SKM-1 treated with dmso at 0.1 percent for 144 hours (cell line): ENCODE results near the gene TAF10.

Source experiments
- DNase-seq: peaks from one replicate; lab custom pipeline; 2025; ENCODE audit not compliant: unreplicated experiment; lab: John Stamatoyannopoulos, UW

TAF10 gene

DNA sequence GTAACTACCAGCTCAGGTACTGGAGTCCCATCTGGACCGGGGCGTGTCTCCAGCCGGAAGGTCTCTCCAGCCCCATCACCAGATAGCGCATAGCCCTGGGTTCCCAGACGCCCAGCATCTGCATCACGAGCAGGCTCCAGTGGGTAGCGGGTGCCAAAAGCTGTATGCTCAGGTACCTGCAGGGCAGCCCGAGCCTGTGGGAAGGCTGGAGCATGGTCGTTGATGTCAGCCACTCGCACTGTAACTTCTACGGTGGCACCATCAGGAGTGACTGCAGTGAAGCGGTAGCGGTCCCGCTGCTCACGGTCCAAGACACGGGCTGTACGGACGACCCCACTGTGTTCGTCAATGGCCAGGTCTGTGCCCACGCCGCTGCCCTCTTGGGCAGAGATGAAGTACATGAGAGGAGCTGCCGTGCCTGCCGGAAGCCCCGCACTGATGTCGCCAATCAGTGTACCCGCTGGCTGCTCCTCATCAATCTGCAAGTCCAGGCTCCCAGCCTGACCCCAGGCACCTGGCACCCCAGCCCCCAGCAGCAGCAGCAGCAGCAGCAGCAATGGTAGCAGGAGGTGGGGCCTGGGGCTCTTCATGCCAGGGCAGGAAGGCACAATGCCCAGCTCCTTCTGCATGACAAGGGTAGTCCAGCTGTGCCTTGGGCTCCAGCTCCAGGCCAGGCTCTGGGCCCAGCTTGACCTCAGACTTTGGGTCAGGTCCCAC lies 29.1 kb upstream of the TAF10 start:
- DNase-seq = no peak

- DNase-seq = no peak
These were observed 28.3 kb upstream of the TAF10 start for GRCh38 chr11:6640036-6640984.

DNA sequence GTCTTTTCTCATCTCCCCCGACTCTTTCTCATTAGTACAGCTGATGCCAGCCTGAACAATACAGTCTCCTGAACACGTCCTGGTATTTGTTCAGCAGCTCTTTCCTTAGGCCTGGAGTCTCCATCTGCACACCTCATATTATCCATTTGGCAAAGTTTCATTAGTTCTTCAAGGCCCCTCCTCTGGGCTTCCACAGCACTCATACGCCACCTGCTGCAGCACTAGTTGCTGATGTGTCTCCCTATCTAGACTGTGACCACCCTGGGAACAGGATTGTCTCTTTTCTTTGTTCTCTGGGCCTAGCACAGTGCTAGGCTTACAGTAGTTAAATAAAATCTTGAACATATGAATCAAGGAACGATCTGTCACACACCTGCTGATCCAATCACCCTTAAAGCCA lies 26.4 kb upstream of the TAF10 start:
- DNase-seq = no peak

GRCh38 chr11:6637871-6638270 lies 25.9 kb upstream of the TAF10 start:
- no peak for DNase-seq

DNA sequence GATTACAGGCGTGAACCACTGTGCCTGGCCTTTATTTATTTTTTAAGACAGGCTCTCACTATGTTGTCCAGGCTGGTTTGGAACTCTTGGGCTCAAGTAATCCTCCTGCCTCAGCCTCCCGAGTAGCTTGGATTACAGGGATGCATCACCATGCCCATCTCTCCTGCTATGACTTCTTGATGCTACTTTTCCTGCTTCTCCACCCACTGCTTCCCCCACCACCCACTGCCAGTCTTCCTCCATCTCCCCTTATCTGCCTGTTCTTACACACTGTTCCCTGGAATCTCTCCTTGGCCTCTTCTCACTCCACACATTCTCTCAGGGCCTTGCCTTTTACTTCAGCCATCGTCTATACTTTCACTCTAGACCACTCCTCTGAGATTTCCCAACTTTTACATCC lies 24.5 kb upstream of the TAF10 start:
- DNase-seq = no peak

DNA sequence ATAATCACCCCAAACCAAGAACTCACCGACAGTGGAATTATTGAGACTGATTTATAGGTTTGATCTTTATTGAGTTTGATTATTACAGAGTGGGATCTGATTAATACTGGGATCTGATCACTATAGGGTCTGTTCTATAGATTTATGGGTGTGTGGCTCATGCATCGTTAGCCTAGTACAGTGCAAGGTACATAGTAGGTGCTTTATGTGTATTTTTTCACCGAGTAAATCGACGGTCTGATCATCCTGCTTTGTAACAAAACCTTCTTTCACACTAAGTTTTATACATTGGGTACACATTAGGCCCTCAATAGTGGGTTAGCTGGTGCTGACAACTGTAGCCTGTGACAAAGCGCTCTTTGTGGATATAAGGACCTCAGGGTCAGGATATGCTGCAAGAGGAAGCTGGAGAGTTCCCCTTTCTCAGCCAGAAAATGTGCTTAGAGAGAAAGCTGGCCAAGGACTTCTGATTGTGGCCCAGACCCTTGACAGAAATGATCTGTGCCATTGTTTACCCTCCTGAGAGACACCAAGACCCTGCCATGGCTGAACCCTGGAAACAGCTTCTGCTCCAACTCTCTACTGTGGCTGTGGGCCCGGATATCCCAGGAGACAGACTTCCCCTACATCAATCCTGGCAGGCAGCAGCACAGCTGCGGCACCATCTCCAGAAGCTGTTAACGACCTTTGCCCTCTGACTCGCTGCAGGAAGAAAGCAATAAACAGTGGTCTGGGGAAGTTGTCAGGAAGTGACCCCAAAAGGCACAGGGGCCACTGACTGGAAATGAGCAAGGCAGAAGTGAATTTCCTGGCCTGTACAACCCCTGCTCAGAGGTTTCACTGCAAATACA lies 23.3 kb upstream of the TAF10 start:
- peak; percentile 81 for DNase-seq

- no peak for DNase-seq
These were observed 22.5 kb upstream of the TAF10 start for GRCh38 chr11:6634534-6634933.

- DNase-seq = no peak
These were observed 21.7 kb upstream of the TAF10 start for GRCh38 chr11:6633422-6634408.

GRCh38 chr11:6632116-6633073 lies 20.4 kb upstream of the TAF10 start:
- no peak for DNase-seq

GRCh38 chr11:6631361-6631890 lies 19.4 kb upstream of the TAF10 start:
- no peak for DNase-seq

GRCh38 chr11:6630632-6631291 lies 18.7 kb upstream of the TAF10 start:
- DNase-seq = no peak

DNA sequence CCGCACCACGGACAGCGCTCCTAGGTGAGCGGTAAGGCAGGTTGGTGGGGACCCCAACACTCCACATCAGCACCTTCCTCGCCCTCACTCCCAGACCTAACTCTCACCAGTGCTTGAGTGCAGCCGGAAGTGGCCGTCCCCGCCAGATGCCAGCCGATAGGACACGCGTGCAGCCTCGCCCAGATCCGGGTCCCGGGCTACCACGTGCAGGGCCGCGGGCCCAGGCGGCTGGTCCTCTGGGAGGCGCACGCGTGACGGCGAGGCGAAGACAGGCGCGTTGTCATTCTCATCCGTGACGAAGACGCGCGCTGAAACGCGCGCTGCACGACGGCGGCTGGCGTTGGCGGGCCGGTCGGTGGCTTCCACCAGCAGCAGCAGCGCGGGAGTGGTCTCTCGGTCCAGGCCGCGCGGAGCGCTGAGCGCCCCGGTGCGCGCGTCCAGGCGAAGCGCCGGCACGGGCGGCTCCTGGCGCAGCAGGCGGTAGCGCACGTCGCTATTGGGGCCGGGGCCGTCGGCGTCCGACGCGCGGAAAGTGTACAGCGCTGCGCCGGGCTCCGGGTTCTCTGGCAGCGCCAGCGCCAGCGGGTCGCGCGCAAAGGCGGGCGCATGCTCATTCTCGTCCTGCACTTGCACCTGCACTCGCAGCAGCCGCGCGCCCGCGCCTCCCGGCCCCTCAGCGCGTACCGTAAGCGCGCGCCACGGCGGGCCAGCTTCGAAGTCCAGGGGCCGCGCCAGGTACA lies 18.0 kb upstream of the TAF10 start:
- no peak for DNase-seq

DNA sequence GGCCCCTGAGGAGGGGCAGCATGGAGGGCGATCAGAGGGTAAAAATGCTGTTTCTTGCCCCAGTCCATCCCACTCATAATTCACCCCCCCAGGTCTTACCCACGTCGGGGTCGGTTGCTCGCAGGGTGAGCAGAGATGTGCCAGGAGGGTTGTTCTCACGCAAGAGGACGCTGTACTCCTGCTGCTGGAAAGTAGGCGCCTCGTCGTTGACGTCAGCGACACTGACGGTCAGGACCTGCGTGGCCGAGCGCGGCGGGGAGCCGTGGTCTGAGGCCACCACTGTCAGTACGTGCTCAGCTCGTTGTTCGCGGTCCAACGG lies 17.5 kb upstream of the TAF10 start:
- no peak for DNase-seq

DNA sequence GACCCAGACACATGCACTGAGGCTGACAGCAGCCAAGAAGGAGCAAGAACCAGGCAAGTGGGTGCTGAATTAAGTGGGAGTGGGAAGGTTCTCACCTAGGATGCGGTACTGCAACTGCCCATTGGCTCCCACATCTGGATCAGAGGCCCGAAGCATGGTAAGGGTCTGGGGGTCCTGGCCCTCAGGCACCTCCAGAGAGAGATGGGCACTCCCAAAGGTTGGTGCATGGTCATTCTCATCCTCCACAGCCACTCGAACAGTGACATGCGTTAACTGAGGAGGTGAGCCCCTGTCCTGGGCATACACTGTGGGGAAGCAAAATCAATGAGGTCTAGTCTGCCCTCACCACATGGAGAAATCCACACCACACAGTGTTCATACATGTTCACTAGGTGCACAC lies 16.5 kb upstream of the TAF10 start:
- DNase-seq = no peak

DNA sequence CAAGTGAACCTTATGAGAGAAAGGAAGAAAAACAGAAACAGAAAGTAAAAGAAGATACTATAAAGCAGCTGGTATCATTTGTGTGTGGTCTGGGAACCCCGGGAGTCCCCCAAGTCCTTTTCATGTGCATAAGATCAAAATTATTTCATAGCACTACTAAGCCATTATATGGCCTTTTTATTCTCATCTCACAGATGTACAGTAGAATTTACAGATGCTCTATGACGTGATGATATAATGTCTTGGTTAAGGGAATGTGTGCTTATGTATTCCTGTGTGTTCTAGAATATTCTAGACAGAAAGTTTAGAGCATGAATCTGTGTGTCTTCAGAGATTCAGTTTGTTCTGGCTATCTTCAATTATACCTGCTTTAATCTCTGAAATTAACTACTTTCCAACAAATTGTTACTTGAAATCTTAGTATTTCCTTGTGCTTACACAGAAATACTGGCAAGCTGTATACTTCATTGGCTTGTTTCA lies 15.8 kb upstream of the TAF10 start:
- DNase-seq = no peak

DNA sequence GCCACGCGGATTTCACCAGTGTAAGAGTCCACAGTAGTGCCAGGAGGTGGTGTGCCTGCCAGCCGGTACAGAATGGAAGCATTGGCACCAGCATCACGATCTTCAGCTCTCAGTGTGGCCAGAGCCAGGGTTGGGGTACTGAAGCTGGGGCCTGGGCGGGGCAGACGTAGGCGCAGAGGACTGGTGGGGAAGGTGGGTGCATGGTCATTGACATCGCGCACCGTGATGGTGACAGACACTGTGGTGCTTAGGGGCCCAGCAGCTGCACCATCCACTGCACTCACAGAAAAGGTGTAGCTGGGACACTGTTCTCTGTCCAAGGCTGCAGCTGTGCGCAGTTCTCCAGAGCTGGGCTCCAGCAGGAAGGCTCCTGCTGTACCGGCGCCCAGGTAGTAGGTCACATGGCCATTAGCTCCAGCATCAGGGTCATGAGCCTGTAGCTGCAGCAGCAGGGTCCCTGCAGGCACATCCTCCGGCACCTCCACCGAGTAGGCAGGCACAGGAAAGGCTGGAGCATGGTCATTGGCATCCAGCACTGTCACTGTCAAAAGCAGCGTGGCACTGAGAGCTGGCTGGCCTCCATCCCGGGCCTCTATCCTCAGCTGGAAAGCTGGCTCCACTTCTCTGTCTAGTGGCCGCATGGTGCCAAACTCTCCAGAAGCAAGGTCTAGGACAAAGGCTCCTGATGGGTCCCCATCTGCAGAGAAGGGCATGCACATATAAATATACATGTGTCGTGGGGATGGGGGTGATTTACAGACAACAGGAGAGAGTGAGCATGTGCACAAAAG lies 15.2 kb upstream of the TAF10 start:
- DNase-seq = no peak
